GM12874 (cell line): ENCODE measurements around the gene MLXIP.

ENCODE experiments used
- CTCF ChIP-seq: IDR thresholded peaks from 2 replicates; pipeline ENCODE4 v1.5.1; 2011; ENCODE audit warnings: low read depth, mild to moderate bottlenecking, control low read depth, low read length, moderate library complexity; ENCODE audit not compliant: insufficient read depth

The MLXIP gene

GRCh38 chr12:122100568-122100967 is 22.0 kb downstream of the MLXIP start:
- no peak for TF ChIP-seq CTCF

DNA sequence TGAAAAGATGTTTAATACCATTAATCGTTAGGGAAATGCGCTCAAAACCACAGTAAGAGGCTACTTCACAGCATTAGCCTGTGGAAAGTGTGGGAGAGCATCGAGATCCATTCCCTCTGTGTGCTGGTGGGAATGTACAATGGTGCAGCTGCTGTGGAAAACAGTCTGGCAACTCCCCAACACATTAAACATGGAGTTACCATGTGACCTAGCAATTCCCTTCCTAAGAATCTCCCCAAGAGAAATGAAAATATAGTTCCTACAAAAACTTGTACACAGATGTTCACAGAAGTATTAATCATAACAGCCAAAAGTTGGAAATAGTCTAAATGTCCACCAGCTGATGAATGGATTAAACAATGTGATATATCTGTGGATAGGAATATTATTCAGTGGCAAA is 23.8 kb downstream of the MLXIP start:
- no peak for TF ChIP-seq CTCF

- TF ChIP-seq CTCF = no peak
Observed at GRCh38 chr12:122104844-122105243, 26.3 kb downstream of the MLXIP start.

DNA sequence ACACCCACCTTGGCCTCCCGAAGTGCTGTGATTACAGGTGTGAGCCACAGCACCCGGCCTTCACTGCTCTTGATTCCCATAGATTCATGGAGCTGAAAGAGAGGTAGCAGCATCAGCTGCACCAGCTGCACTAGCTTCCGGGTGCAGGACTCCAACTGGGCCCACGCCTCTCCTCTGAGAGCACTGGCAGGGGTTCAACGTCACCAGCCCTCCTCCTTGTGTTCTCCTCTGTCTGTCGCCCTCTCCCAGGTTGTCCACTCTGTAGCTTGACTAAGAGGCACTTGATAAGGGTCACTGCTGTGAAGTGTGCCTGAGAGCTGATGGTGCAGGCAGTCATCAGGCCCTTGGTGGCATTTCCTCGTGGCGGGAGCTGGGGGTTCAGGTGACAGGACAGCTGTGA is 28.3 kb downstream of the MLXIP start:
- no peak for TF ChIP-seq CTCF

- TF ChIP-seq CTCF = no peak
Observed at GRCh38 chr12:122107261-122107660, 28.7 kb downstream of the MLXIP start.

DNA sequence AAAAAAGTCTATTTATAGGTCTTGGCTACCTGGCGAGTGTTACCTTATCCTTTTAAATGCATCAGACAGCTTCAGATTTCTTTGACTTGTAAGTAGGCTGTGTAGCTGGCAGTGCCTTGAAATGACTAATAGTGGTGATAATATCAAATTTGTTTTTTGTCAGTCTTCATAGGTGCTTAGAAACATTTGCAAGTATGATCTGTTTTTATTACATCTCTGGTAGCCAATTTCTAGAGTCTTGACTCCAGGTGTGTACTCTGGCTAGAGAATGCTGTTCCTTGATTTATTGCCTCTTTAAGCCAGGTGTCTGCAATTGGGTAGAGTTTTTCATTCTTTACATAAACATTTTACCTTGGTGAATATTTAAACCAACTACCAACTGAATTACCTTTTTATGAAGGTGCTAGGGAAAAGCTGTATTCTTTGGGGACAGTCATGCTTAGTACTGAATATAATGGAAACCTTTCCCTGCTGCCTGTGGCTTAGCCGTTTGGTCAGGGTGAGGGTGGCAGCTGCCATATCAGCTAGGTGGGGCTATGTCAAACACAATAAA is 32.6 kb downstream of the MLXIP start:
- TF ChIP-seq CTCF = no peak

GRCh38 chr12:122116707-122117535 is 38.4 kb downstream of the MLXIP start:
- TF ChIP-seq CTCF = no peak
